Measurements from ENCODE around the gene PCLO.

Gene PCLO

DNA sequence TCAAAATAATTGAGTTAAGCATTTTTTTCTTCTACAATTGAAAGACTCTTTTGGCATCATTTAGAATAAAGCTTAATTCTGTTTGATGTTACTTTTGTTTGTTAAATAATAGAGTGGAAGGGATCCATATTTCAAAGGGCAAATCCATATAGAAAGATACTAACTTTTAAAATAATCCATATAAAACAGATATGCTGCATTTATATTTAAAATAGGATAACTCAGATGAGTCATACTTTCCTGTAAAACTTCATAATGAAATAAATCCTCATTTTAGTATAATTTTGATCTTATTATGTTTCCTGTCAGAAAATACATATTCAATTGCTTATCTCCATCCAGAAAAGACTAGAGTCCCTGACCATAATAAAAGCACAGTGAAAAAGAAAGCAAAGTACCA, 323.6 kb downstream of the PCLO start:
- no peak for DNase-seq (ENCODE audit: low read depth)

- DNase-seq (ENCODE audit: low read depth): no peak
Observed at GRCh38 chr7:82838314-82838713, 324.4 kb downstream of the PCLO start.

DNA sequence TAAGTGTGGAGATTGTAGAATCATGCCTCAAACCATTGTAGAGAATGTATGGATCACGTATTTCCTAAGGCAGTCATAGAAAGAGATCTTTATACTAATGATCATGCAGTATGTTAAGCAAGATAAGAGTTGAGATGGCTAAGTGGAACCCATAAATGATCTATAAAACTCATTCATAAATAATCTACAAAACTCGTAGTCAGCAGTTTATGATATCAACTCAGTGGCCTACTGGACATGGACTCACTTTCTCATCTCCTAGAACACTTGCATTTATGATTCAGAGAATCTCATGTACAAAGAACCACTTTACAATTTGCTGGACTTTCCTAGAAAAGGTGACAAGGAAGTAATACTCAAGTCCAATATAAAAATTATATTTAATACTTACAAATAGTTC, 339.6 kb downstream of the PCLO start:
- no peak for DNase-seq (ENCODE audit: low read depth)

DNA sequence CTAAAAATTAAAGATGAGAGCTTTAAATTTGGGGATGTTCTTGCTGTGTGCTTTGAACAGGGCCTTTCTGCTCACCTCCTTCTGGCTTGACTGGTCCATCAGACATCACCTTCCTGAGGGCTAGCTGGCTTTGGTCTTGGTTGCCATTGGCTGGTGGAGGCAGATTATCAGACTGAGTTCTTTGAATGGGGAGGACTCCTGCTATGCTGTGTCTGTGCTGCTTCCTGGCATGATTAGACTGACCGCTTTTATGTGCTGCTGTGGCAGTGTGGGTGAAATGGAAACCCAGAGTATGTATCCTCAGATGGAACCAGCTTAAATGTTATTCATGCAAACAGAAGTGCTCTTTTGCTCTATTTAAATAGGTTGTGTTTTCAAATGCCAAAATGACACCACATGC, 341.6 kb downstream of the PCLO start:
- no peak for DNase-seq (ENCODE audit: low read depth)

DNA sequence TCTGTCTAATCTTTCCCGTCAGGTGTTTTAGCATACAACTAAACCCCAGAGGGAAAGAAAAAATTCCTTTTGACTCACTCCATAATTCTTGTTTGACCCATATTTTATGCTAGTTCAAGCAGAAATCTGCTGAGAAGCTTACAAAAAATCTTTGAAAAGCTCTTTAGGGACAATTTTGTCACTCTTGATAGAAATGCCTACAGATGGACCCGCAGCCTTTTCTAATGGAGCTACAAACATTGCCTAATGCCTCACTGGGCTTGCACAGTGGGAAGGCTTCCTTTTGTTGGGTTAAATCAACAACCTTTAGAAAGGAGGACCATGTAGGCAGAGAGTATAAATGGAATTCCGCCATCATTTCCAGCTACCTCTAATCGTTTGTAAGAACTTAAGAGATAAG, 344.5 kb downstream of the PCLO start:
- no peak for DNase-seq (ENCODE audit: low read depth)

GRCh38 chr7:82816272-82816671, 346.4 kb downstream of the PCLO start:
- no peak for DNase-seq (ENCODE audit: low read depth)

- DNase-seq (ENCODE audit: low read depth): no peak
Observed at GRCh38 chr7:82810558-82811259, 352.0 kb downstream of the PCLO start.

DNA sequence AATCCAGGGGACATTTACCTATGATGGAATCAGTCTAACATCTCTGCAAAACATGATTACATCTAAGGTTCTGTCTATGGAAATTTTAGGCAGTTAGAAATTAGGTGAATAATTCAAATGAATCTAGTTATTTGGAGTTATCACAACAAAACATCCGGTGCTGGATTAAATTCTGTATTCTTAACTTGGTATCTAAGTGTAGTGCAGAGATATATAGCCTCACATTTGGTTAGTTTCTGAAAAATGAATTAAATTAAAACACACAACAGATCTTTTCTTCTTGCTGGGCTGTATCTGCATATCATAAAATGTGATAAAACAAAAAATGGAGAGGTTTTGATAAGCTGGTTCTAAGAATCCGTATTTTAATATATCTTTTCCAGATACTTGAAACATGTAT, 354.1 kb downstream of the PCLO start:
- DNase-seq (ENCODE audit: low read depth): no peak

GRCh38 chr7:82805527-82805960, 357.1 kb downstream of the PCLO start:
- DNase-seq (ENCODE audit: low read depth): no peak

DNA sequence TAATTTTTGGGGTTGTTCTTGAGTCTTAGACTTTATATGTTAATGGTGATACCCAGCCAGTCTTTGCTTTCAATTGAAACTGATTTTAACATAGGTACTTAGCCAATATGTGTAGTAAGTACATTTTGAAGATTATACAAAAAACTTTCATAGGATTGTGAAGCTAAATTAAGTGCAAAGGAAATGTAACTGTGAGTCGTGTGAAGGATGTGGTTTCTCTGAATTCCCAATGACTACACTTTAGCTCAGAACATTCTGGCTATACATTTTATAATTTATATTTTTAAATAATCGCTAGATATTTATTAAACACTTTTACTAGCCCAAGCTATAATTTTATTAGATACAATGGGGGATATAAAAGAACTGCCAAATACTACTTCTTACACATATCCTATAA, 359.3 kb downstream of the PCLO start:
- DNase-seq (ENCODE audit: low read depth): no peak

DNA sequence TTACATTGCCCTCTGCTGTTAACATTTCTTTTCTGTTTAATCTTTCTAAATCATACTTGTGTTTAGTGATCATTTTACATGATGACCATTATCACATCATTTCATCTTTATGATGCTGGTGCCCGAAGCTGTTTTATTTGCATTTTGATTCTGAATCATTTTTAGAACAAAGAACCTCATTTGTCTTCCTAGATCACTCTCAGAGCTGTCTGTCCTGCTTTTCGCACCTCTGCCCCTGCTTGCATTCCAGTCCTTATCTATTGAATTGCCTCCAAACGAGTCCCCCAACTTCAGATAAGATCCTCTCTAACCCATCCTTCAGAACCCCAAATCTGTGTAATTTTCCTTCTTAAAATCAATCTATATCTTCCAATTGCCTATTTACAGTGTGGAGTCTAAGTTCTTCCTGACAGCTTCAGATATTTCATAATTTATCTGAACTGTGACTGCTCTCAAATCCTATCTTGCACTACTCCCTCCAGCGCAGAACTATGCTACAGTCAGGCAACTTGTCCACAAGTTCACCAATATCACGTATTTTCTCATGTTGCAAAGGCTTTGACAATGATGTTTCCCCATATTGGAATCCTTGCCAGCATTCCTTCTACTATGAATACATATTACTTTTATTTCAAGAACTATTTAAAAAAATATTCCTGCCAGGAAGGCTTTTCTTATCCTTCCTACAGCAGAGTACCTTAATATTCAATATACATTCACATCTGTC, 372.6 kb downstream of the PCLO start:
- no peak for DNase-seq (ENCODE audit: low read depth)

DNA sequence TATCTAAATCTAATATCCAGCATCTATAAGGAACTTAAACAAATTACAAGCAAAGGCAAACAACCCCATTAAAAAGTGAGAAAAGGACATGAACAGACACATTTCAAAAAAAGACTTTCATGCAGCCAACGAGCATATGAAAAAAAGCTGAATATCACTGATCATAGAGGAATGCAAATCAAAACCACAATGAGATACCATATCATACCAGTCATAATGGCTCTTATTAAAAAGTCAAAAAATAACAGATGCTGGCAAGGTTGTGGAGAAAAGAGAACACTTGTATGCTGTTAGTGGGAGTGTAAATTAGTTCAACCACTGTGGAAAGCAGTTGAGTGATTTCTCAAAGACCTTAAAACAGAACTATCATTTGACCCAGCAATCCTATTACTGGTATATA, 384.7 kb downstream of the PCLO start:
- no peak for DNase-seq (ENCODE audit: low read depth)

DNA sequence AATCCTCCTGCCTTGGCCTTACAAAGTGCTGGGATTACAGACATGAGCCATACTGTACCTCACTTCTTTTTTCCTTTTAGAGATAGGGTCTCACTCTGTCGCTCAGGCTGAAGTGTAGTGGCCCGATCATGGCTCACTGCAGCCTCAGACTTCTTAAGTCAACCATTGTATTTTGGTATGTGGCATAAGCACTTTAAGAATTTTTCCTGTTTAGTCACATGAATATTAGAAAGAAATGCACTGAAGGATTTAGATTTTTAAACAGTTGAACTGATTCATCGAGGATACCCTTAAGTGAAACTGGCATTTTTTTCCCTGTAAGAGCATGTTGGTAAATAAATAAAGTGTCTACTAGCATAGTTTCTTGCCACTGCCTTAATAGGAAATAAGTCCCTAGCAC, 399.8 kb downstream of the PCLO start:
- DNase-seq (ENCODE audit: low read depth): no peak

DNA sequence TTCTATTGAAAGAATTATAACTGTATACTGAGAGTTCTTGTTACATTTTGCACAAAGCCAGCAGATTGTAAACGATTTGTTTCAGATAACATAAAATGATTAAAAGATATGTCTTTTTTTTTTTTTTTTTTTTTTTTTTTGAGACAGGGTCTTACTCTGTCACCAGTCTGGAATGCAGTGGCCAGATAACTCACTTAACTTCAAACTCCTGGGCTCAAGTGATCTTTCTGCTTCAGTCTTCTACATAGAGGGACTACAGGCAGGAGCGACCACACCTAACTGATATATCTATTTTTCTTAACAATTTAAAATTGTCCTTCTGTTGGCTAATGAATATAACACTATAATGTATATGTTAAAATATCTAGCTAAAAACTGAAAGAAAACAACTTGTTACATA, 401.9 kb downstream of the PCLO start:
- no peak for DNase-seq (ENCODE audit: low read depth)

DNA sequence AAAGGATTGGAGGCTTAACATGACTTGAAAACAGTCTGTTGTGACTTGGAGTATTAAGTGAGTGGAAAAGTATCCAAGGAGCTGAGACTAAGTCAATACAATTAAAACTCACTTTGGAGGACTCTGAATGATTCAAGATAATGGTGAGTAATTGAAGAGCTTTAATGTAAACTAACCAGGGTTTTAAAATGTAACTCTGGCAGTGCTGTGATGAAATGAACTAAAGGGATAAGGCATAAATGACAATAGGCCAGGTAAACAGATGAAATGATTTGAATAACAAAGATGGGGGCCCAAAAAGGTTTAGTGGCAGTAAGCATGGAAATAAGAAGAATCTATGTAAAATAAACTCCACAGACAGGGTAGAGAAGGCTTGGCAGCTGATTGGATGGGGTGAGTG, 402.6 kb downstream of the PCLO start:
- DNase-seq (ENCODE audit: low read depth): no peak

GRCh38 chr7:82755705-82756551, 406.8 kb downstream of the PCLO start:
- no peak for DNase-seq (ENCODE audit: low read depth)

DNA sequence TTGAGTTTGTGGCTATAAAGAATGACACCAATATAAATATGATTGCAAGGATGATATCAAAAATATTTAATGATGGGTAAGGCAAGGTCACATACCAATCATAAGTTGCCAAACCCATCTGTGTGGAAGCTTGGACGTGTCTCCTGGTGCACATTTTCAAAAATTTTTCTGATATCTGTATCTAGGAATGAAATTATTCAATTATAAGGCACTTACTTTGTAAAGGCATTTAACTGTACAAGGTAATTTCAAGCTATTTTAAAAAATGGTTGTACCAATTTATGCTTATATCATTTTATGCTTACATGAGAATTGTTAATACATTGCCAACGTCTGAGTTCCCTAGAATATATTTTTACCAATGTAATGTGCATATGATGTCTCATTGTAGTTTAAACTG, 412.7 kb downstream of the PCLO start:
- DNase-seq (ENCODE audit: low read depth): no peak

GRCh38 chr7:82745820-82746219, 416.9 kb downstream of the PCLO start:
- no peak for DNase-seq (ENCODE audit: low read depth)

DNA sequence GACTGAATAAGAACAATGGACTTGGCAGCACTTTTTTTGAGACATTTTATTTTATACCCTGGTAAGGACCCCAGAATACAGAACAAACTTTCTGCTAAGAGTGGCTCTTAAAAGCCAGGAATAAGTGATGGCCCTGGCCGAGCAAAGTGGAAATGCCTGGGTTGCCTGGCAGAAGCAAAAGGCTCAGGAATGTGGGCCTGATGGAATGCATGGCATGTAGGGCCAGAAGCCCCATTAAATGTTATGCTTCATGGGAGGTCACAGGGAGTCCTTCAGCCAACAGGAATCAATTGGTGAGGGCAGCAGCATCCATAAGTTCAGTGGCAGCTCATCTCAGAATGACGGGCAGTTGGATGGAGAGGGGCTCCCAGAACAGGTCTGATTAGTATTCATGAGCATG, 417.6 kb downstream of the PCLO start:
- DNase-seq (ENCODE audit: low read depth): no peak

GRCh38 chr7:82742163-82742562, 420.5 kb downstream of the PCLO start:
- DNase-seq (ENCODE audit: low read depth): no peak

GRCh38 chr7:82741493-82741892, 421.2 kb downstream of the PCLO start:
- DNase-seq (ENCODE audit: low read depth): no peak

DNA sequence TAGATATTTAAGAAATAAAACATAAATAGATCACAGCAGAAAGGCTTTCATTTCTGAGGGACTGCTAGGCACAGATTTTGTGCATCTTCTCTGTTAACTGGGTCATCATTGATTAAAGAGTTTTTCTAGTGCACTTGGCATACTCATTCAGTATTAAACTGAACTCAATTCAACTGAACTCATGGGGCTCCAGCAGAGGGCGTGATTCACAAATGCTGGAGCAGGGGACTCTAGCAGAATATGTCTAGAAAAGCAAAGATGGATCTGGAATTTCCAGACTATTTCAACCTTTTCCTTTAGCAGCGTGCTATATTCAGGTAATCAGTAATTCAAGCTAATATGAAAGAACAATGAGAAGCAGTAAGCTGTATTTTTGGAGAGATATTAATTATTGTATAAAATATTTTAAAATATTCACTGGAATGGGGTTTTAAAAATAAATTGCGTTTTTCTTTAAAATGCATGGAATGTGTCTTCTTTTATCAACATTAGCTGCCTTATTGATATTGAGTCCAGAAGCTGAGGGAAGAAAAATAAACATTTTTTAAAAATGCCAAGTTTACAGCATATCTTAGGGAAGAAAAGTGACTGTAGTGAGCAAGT, 422.3 kb downstream of the PCLO start:
- no peak for DNase-seq (ENCODE audit: low read depth)

Data from T follicular helper cell (primary cell).